GM23248 (cell line): ENCODE measurements around the gene VPS13A.

Experiments
- EZH2 ChIP-seq: fragments of 200-600 bp; sonication (generic); IDR thresholded peaks from 2 replicates; pipeline ENCODE4 v1.6.1; 2018; ENCODE audit warnings: antibody characterized with exemption, mild to moderate bottlenecking; ENCODE audit not compliant: insufficient read depth, poor library complexity, severe bottlenecking
- EZH2phosphoT487 ChIP-seq: fragments of 200-600 bp; sonication (generic); IDR thresholded peaks from 2 replicates; pipeline ENCODE4 v1.6.1; 2018; ENCODE audit warnings: antibody characterized with exemption, moderate library complexity, mild to moderate bottlenecking, low read depth; ENCODE audit not compliant: insufficient read depth

DNA sequence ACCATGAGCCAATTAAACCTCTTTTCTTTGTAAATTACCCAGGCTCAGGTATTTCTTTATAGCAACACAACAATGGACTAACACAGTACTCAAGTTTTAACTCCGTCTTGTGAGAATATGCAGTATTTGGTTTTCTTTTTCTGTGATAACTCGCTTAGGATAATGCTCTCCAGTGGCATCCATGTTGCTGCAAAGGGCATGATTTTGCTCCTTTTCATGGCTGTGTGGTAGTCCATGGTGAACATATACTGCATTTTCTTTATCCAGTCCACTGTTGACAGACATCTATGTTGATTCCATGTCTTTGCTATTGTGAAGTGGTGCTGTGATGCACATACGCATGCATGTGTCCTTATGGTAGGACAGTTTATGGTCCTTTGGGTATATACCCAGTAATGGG lies 10.9 kb downstream of the VPS13A start:
- TF ChIP-seq EZH2phosphoT487: no peak
- TF ChIP-seq EZH2: no peak
